Activated naive CD8-positive, alpha-beta T cell treated with anti-CD3 and anti-CD28 coated beads, Interleukin-2, amount 50 U/mL, for 24 hours (primary cell): ENCODE data around the gene DHX35.

Source experiments
- ATAC-seq: fragments of 150-1000 bp; cut with Tn5 transposase; one replicate; pipeline ENCODE4 v1.10.0; 2021
- DNase-seq: peaks from one replicate; pipeline ENCODE4 v3.0.0; 2021
- H3K27ac Mint-ChIP-seq: one replicate; pipeline ENCODE4 v1.8.0; 2021; ENCODE audit warnings: mild to moderate bottlenecking, mixed read lengths
- H3K27me3 Mint-ChIP-seq: one replicate; pipeline ENCODE4 v1.8.0; 2021; ENCODE audit warnings: mixed read lengths
- H3K36me3 Mint-ChIP-seq: one replicate; pipeline ENCODE4 v1.8.0; 2021; ENCODE audit warnings: low read depth, mixed read lengths
- H3K4me1 Mint-ChIP-seq: one replicate; pipeline ENCODE4 v1.8.0; 2021; ENCODE audit warnings: mixed read lengths
- H3K4me3 Mint-ChIP-seq: one replicate; pipeline ENCODE4 v1.8.0; 2021; ENCODE audit warnings: mild to moderate bottlenecking, moderate library complexity, mixed read lengths
- H3K9me3 Mint-ChIP-seq: one replicate; pipeline ENCODE4 v1.8.0; 2021; ENCODE audit warnings: mixed read lengths

The DHX35 gene

DNA sequence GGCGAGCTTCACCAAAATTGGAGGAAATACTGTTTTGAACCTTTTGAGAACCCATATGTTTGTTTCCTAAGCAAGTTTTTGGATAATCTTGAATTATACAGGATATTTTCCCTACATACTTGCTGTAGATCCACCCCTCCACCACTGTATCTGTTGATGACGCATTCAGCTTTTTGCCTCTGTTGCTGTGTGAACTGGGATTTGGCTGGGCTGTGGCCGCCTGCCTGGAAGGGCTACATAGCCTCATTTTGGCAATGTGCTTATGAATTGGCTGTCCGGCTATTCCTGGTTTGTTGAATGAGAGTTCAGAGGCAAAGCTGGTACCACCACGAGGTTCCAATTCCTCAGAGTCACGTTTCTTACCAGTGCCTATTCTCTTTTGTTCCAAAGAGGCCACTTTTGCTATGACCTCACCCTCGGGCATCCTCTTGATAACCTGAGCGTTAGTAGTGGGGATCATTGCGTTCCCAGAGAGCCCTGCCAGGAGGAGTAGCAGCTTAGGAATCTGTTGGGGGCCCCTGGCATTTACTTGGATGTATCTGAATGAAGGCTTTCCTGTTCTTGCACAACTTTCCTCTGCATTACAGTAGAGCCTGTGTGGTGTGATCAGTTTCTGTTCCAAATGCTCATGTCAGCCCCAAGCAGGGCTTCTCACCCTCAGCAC is 29.6 kb upstream of the DHX35 start:
- ATAC-seq (no peak), DNase-seq (no peak)
- H3K9me3 Mint-ChIP-seq = no peaks in the 10 kb centered on the region
- H3K36me3 Mint-ChIP-seq = peaks cover 18% of the 10 kb centered on the region
- no peak overlapping the region for H3K27ac Mint-ChIP-seq
- no peaks in the 10 kb centered on the region for H3K27me3 Mint-ChIP-seq
- H3K4me1 Mint-ChIP-seq = peaks cover 19% of the 10 kb centered on the region
- H3K4me3 Mint-ChIP-seq = no peak overlapping the region

DNA sequence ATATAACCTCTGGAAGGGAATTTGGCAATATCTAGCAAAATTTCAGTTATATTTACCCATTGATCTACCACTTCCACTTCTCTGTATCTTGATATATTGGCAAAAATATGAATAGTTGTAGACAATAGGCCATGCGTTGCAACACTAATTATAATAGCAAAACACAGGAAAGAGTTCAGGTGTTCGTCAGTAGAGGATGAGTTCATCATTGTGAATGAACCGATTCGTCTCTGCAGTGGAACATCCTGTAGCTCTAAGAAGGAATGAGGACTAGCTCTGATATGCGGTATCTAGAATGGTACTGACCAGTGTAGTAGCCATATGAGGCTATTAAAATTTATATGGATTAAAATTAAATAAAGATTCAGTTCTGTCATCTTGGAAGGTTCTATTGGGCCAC is 27.6 kb upstream of the DHX35 start:
- Mint-ChIP-seq H3K27ac (no peak overlapping the region), H3K4me3 (no peak overlapping the region), H3K27me3 (no peaks in the 10 kb centered on the region), H3K36me3 (peaks cover 12% of the 10 kb centered on the region), H3K4me1 (peaks cover 4% of the 10 kb centered on the region), H3K9me3 (no peaks in the 10 kb centered on the region)
- DNase-seq (no peak), ATAC-seq (no peak)

DNA sequence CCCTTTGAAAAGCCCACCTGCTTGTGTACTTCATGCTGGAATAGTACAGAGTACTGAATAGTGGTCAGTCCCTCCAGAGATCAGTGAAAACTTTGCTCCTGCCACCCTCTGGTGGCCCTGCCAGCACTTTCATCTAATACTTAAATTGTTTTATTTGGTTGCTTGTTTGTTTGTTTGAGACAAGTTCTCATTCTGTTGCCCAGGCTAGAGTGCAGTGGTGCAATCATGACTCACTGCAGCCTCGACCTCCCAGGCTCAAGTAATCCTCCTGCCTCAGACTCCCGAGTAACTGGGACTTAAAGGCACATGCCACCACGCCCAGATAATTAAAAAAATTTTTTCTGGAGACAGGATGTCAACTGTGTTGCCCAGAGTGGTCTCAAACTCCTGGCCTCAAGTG is 26.9 kb upstream of the DHX35 start:
- DNase-seq = no peak
- Mint-ChIP-seq H3K36me3 (peaks cover 8% of the 10 kb centered on the region), H3K4me1 (no peaks in the 10 kb centered on the region), H3K4me3 (no peak overlapping the region), H3K27ac (no peak overlapping the region), H3K9me3 (no peaks in the 10 kb centered on the region), H3K27me3 (no peaks in the 10 kb centered on the region)
- ATAC-seq = no peak

DNA sequence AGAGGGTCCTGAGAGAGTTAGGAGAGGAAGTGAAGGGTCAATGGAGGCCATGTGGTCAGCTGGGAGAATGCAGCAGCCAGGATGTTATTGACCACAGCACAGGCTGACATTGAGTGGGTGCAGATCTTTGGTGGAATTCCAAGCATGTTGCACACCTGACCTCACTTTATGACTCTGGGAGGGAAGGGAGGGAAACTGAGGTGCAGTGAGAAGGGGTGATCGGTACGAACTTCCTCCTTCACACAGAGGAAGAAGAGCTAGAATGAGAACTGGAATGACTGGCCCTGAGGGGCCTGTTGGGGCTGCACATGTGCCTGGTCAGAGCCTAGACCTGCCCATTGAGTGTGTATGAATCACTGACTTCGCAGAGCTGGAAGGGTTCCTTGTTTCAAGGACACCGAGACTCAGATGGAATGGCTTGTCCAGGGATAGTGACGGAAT is 26.2 kb upstream of the DHX35 start:
- no peak overlapping the region for H3K27ac Mint-ChIP-seq
- no peaks in the 10 kb centered on the region for H3K9me3 Mint-ChIP-seq
- no peak for DNase-seq
- ATAC-seq = no peak
- H3K36me3 Mint-ChIP-seq = peaks cover 8% of the 10 kb centered on the region
- no peaks in the 10 kb centered on the region for H3K27me3 Mint-ChIP-seq
- no peaks in the 10 kb centered on the region for H3K4me1 Mint-ChIP-seq
- no peak overlapping the region for H3K4me3 Mint-ChIP-seq

DNA sequence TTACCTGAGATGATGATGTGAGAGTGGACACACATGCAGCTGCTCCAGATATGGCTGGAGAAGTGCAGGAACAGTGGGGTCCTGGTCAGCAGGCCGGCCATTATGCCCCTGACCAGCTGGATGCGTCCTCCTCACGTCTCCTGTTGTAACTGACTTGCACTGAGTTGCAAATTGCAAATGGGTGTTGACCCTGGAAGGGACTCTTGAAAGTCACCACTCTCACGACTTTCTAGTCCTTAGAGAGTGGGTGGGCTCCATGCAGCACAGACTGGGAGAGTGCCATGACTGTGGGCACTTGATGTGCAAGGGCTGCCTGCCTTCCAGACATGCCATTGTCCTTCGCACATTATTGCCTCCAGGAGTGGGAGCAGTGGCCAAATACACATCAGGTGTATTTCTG is 25.1 kb upstream of the DHX35 start:
- no peak for DNase-seq
- no peaks in the 10 kb centered on the region for H3K9me3 Mint-ChIP-seq
- H3K27me3 Mint-ChIP-seq = no peaks in the 10 kb centered on the region
- no peak overlapping the region for H3K4me3 Mint-ChIP-seq
- no peaks in the 10 kb centered on the region for H3K4me1 Mint-ChIP-seq
- no peak overlapping the region for H3K27ac Mint-ChIP-seq
- H3K36me3 Mint-ChIP-seq = peaks cover 8% of the 10 kb centered on the region
- ATAC-seq = no peak

DNA sequence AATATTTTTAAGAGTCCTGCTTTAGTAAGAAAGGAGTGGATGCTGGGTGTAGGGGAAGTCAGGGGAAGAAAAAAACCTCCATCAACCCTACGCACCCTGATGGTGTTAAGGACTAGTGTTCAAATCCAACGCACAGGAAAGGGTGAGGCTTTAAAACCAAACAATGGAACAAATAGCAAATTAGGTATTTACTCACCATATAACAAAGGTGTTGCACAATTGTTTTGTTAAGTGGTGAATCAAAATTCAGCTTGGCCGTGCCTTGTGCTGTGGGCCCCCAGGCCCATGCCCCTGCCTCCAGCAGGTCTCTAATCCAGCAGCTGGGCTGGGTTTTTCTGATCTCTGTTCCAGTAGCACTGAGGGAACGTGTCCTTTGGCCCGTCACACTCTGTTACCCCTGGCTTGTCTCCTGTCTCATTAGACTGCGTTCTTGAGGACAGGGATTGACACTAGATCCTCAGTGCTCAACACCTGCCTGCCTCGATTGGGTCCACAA is 24.1 kb upstream of the DHX35 start:
- Mint-ChIP-seq H3K27ac (no peak overlapping the region), H3K4me1 (no peaks in the 10 kb centered on the region), H3K27me3 (no peaks in the 10 kb centered on the region), H3K4me3 (no peak overlapping the region), H3K36me3 (peaks cover 17% of the 10 kb centered on the region), H3K9me3 (no peaks in the 10 kb centered on the region)
- DNase-seq (no peak), ATAC-seq (no peak)

DNA sequence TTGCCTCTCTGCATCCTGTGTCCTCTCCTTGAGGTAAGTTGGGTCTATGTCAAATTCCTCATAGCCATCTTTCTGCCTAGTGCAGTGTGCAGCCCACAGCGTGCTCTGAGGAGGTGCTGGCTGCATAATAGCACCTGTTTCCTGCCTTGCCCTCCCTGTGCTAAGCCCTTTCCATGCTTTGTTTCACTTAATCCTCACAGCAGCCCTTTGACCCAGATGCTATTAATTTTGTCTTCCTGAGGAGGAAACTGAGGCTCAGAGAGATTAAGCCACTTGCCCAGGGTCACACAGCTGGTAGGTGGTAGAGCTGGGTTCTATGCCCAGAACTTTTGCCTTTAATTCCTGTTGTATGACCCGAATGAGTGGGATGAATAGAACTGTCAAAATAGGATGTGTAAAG is 22.5 kb upstream of the DHX35 start:
- Mint-ChIP-seq H3K9me3 (no peaks in the 10 kb centered on the region), H3K4me3 (no peak overlapping the region), H3K36me3 (peaks cover 18% of the 10 kb centered on the region), H3K27ac (no peak overlapping the region), H3K4me1 (no peaks in the 10 kb centered on the region), H3K27me3 (no peaks in the 10 kb centered on the region)
- ATAC-seq (no peak), DNase-seq (no peak)

DNA sequence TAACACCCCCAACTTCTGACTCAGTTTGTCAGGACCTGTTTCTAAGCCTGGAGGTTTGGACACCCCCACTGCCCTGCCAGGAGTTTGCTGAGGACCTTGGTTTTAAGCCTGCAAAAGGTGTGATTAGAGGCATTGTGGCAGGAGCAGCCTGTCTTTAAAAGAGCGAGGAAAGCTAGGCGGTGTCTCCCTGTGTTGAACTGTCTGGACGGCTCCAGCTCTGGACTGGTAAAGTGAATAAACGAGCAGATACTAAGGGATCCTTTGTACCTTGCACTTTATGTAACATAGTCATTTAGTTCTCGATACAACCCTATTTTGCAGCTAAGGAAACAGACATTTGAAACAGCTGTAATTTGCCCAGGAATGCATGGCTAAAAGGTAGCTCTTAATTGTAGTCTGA is 21.5 kb upstream of the DHX35 start:
- H3K4me1 Mint-ChIP-seq = no peaks in the 10 kb centered on the region
- no peaks in the 10 kb centered on the region for H3K9me3 Mint-ChIP-seq
- ATAC-seq = no peak
- no peak overlapping the region for H3K27ac Mint-ChIP-seq
- H3K27me3 Mint-ChIP-seq = no peaks in the 10 kb centered on the region
- H3K4me3 Mint-ChIP-seq = no peak overlapping the region
- DNase-seq = no peak
- peaks cover 21% of the 10 kb centered on the region for H3K36me3 Mint-ChIP-seq

DNA sequence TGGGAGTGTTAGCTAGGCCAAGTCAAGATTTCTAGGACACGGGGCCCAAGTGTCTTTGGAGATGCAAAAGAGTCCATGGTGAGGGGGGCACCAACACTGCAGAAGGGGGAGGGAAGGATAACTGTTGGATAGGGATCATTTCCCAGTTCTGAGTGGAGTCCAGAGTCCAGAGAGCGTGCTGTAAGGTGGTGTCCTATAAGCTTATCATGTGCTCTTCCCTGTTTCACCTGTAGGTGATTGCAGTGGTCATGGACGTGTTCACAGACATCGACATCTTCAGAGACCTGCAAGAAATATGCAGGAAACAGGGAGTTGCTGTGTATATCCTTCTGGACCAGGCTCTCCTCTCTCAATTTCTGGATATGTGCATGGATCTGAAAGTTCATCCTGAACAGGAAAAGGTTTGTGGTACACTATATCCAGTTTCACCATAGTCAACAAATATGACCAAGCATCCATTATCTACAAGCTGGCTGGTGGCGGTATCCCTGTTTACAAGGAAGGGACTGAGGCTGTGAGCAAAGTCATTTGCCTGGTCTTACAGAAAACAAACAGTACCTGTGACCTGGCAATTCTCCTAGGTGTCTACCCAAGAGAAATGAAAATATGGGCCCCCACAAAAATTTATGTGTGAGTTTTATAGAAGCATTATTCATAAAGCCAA is 20.3 kb upstream of the DHX35 start:
- Mint-ChIP-seq H3K4me3 (no peak overlapping the region), H3K36me3 (peaks cover 27% of the 10 kb centered on the region), H3K27me3 (no peaks in the 10 kb centered on the region), H3K27ac (no peak overlapping the region), H3K9me3 (no peaks in the 10 kb centered on the region), H3K4me1 (no peaks in the 10 kb centered on the region)
- DNase-seq (no peak), ATAC-seq (no peak)

DNA sequence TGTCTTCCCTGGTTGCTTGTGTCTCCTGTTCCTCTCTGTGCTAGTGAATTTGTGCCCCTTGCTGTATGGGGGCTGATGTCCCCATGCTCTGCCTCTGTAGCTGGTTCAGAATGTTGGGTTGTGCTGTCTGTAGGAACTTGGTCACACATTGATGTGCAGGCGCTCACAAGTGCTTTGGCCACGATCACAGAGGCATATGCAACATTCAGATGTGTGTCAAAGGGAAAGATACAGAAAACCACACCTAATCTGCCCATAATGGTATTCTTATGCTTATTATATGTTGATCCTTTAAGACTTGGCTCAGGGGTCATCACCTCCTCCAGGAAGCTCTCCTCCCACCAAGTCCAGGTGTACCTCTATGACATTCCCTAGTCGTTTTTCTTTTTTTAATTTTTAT is 17.1 kb upstream of the DHX35 start:
- Mint-ChIP-seq H3K36me3 (peaks cover 48% of the 10 kb centered on the region), H3K9me3 (no peaks in the 10 kb centered on the region), H3K4me3 (no peak overlapping the region), H3K4me1 (no peaks in the 10 kb centered on the region), H3K27ac (no peak overlapping the region), H3K27me3 (no peaks in the 10 kb centered on the region)
- no peak for ATAC-seq
- DNase-seq = no peak

DNA sequence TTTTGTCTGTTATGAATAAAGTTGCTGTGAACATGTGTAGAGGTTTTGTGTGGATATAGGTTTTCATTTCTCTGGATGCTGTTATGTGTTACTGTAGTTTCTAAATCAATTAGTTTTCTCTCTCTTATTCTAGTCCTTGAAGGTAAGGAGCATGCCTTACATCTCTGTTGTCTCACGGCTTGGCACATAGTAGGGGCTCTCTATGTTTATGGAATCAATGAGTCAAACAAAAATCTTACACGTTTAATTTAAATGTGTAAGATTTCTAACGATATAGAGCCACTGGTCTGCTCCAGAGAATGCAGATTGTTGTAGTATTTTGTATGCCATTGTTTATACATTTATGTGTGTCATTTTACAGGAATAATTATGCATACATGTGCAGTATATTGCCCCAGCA is 15.3 kb upstream of the DHX35 start:
- H3K9me3 Mint-ChIP-seq = no peaks in the 10 kb centered on the region
- no peaks in the 10 kb centered on the region for H3K4me1 Mint-ChIP-seq
- DNase-seq (no peak), ATAC-seq (no peak)
- H3K27me3 Mint-ChIP-seq = no peaks in the 10 kb centered on the region
- no peak overlapping the region for H3K4me3 Mint-ChIP-seq
- peaks cover 60% of the 10 kb centered on the region for H3K36me3 Mint-ChIP-seq
- H3K27ac Mint-ChIP-seq = no peak overlapping the region

DNA sequence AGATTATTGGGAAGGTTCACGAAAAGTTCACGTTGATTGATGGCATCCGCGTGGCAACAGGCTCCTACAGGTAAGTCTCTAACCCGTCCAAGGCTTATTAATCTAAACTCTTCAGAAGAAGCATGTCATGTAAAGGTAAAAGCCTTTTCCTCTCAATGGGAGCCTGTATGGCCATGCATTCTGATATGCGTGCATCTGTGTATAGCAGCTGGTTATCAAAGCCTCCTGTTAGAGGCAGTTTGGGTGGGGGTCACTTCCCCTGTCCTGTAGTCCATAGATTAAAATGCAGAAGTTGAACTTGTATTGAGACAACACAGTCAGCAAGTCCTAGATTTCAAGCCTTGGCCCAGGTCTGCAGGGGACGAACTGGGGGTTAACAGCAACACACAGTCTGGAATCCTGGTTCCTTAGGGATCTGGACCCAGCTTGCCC is 14.2 kb upstream of the DHX35 start:
- no peak for DNase-seq
- H3K27ac Mint-ChIP-seq = no peak overlapping the region
- H3K4me1 Mint-ChIP-seq = no peaks in the 10 kb centered on the region
- H3K4me3 Mint-ChIP-seq = no peak overlapping the region
- no peaks in the 10 kb centered on the region for H3K9me3 Mint-ChIP-seq
- H3K36me3 Mint-ChIP-seq = peaks cover 60% of the 10 kb centered on the region
- H3K27me3 Mint-ChIP-seq = no peaks in the 10 kb centered on the region
- no peak for ATAC-seq

DNA sequence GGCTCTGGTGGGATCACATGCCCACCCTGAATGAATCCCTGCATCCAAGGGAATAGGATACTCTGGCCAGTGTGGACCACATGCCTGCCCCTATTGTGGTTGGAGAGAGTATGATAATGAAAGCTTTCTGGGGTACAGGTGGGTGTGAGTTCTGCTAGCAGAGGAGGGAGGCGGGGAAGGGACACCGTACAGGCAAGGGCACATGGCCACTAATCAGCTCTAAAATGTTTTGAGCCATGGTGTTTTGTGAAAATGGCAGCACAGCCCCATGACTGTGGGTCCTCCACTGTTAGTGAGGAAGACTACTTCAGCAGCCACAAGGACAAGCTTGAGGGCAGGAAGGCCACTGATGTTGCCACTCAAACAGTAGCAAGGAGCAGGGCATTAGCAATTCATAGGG is 11.9 kb upstream of the DHX35 start:
- ATAC-seq (no peak), DNase-seq (no peak)
- H3K4me1 Mint-ChIP-seq = no peaks in the 10 kb centered on the region
- no peaks in the 10 kb centered on the region for H3K27me3 Mint-ChIP-seq
- peaks cover 57% of the 10 kb centered on the region for H3K36me3 Mint-ChIP-seq
- H3K9me3 Mint-ChIP-seq = no peaks in the 10 kb centered on the region
- no peak overlapping the region for H3K27ac Mint-ChIP-seq
- H3K4me3 Mint-ChIP-seq = no peak overlapping the region

DNA sequence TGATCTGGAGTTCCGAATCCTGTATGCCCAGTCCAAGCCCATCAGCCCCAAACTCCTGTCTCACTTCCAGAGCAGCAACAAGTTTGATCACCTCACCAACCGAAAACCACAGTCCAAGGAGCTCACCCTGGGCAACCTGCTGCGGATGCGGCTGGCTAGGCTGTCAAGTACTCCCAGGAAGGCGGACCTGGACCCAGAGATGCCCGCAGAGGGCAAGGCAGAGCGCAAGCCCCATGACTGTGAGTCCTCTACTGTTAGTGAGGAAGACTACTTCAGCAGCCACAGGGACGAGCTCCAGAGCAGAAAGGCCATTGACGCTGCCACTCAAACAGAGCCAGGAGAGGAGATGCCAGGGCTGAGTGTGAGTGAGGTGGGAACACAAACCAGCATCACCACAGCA is 10.5 kb upstream of the DHX35 start:
- Mint-ChIP-seq H3K4me1 (no peaks in the 10 kb centered on the region), H3K4me3 (no peak overlapping the region), H3K27me3 (no peaks in the 10 kb centered on the region), H3K9me3 (no peaks in the 10 kb centered on the region), H3K36me3 (peaks cover 52% of the 10 kb centered on the region), H3K27ac (no peak overlapping the region)
- ATAC-seq (no peak), DNase-seq (no peak)

DNA sequence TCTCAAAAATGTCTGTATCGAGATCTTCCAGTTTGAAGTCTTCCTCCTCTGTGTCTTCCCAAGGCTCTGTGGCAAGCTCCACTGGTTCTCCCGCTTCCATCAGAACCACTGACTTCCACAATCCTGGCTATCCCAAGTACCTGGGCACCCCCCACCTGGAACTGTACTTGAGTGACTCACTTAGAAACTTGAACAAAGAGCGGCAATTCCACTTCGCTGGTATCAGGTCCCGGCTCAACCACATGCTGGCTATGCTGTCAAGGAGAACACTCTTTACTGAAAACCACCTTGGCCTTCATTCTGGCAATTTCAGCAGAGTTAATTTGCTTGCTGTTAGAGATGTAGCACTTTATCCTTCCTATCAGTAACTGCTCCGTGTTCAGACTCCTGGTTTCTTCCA is 10.0 kb upstream of the DHX35 start:
- no peak overlapping the region for H3K4me3 Mint-ChIP-seq
- no peaks in the 10 kb centered on the region for H3K4me1 Mint-ChIP-seq
- H3K27me3 Mint-ChIP-seq = no peaks in the 10 kb centered on the region
- no peak for ATAC-seq
- DNase-seq = no peak
- no peak overlapping the region for H3K27ac Mint-ChIP-seq
- no peaks in the 10 kb centered on the region for H3K9me3 Mint-ChIP-seq
- H3K36me3 Mint-ChIP-seq = peaks cover 47% of the 10 kb centered on the region
